Measurements from ENCODE around the gene STEEP1. TPM values are rescaled to one million over a fixed set of nuclear protein-coding genes. Genes with fewer than 3 reads are reported as not detected.

STEEP1 gene
- total and polyA plus RNA-seq, 4 donors: 16.7 to 25.9 (median 18.3) TPM

DNA sequence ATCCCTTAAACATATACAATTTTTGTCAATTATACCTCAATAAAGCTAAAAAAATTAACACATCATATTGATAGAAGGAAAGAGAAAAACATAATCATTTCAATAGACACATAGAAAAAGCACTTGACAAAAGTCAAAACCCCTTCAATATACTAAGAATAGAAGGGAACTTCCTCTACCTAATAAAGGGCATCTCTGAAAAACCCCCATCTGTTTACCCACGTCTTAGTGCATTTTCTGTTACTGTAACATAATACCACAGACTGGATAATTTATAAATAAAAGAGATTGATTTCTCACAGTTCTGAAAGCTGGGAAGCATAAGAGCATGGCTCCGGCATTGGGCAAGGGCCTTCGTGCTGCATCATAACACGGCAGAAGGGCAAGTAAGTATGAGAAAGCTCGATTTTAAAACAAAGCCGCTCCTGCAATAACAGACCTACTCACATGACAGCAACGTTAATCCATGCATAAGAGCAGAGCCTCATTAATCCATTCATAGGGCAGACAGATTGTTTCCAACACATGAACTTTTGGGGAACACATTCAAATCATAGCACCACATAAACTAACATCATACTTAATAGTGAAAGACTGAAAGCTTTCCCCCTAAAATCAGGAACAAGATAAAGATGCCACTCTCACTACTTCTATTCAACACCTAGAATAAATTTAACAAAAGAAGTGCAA is 15.7 kb downstream of the STEEP1 start:
- WGBS, 2 donors: 65 to 88% methylated on average over 7 of the region's 7 CpGs
- ATAC-seq (ENCODE audit: low FRiP score): no peak
- Histone ChIP-seq H3K36me3 (ENCODE audit: control insufficient read depth in 1 of 2, insufficient read depth in 2 of 2, low read length in 1 of 2) (no peaks in the 10 kb centered on the region), H3K9me3 (ENCODE audit: control insufficient read depth, low read length) (no peaks in the 10 kb centered on the region), H3K27ac (ENCODE audit: low read depth in 1 of 2, low read length in 2 of 2) (no peak overlapping the region), H3K4me1 (ENCODE audit: control insufficient read depth in 1 of 2, insufficient read depth in 2 of 2, low read length in 2 of 2) (no peaks in the 10 kb centered on the region), H3K27me3 (ENCODE audit: control insufficient read depth in 1 of 2, insufficient read depth in 2 of 2, low read length in 1 of 2) (no peaks in the 10 kb centered on the region), H3K4me3 (ENCODE audit: low read length in 2 of 2) (no peak overlapping the region)
- DNase-seq: no peak
- intact Hi-C loops (cut with DNase I): no loop called here

DNA sequence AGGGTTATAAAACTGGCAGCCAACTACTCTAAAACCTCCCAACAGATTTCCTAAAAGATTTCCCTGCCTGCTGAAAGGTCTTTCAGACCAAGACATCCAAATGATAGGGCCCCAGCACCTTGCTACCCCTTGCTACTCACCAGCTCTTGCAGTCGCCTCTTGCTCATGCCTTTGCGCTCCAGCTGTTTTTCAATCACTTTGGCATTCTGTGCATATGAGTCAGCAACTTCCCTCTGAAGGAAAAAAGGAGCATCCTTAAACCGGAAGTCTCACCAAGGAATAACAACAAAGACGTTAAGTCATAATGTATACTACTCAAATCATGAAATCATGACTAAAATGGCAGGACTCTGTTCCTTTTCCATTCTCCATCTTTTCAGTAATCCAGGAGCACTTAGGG is 24.0 kb downstream of the STEEP1 start:
- no peak for DNase-seq
- Histone ChIP-seq H3K27ac (ENCODE audit: low read depth in 1 of 2, low read length in 2 of 2) (no peak overlapping the region), H3K4me3 (ENCODE audit: low read length in 2 of 2) (no peak overlapping the region), H3K4me1 (ENCODE audit: control insufficient read depth in 1 of 2, insufficient read depth in 2 of 2, low read length in 2 of 2) (no peaks in the 10 kb centered on the region), H3K9me3 (ENCODE audit: control insufficient read depth, low read length) (no peaks in the 10 kb centered on the region), H3K36me3 (ENCODE audit: control insufficient read depth in 1 of 2, insufficient read depth in 2 of 2, low read length in 1 of 2) (no peaks in the 10 kb centered on the region), H3K27me3 (ENCODE audit: control insufficient read depth in 1 of 2, insufficient read depth in 2 of 2, low read length in 1 of 2) (no peaks in the 10 kb centered on the region)
- intact Hi-C loops (cut with DNase I): no loop called here
- 68 to 71% methylated on average over 4 of the region's 4 CpGs for WGBS, 2 donors
- no peak for ATAC-seq (ENCODE audit: low FRiP score)

DNA sequence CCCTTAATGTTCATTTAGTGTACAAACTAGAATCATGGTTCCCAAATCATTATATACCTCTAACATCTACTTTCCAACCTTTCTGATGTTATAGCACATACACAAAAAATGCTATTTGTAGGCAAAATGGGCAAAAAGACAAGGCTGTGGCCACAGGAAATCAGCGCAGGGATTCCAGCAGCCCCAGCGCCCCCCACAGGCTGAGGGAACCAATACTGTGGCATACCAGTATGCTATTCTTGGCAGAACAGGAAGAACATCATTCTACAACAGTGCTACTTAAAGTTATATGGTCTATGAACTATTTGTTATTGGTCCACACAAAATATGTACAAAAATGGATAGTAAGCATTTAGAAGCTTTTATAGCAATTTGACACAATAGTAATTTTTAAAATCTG is 25.3 kb downstream of the STEEP1 start:
- no peak overlapping the region for H3K27ac ChIP-seq (ENCODE audit: low read depth in 1 of 2, low read length in 2 of 2)
- WGBS, 2 donors: 29 to 38% methylated on average over 2 of the region's 2 CpGs
- no peak for DNase-seq
- ATAC-seq (ENCODE audit: low FRiP score): no peak
- H3K27me3 ChIP-seq (ENCODE audit: control insufficient read depth in 1 of 2, insufficient read depth in 2 of 2, low read length in 1 of 2): no peaks in the 10 kb centered on the region
- H3K4me1 ChIP-seq (ENCODE audit: control insufficient read depth in 1 of 2, insufficient read depth in 2 of 2, low read length in 2 of 2): no peaks in the 10 kb centered on the region
- no peaks in the 10 kb centered on the region for H3K36me3 ChIP-seq (ENCODE audit: control insufficient read depth in 1 of 2, insufficient read depth in 2 of 2, low read length in 1 of 2)
- intact Hi-C loops (cut with DNase I): no loop called here
- H3K9me3 ChIP-seq (ENCODE audit: control insufficient read depth, low read length): no peaks in the 10 kb centered on the region
- no peak overlapping the region for H3K4me3 ChIP-seq (ENCODE audit: low read length in 2 of 2)

DNA sequence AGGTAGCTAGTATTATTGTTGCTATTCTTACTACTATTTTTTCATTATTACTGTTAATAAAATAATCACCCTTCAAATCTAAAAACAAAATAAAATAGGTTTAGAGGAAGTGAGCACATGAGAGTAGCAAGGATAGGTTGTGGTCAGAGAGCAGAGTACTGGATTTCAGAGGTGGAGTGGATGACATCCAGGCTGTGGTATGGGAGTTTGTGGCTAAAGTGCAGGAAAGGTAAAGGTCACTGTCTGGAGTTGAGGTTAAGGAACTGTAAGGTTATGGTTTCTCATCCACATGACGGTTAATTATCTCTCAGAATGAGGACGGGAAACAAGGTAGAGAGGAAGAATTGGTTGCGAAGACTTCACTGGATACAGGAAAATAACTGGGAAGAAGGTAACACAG is 27.7 kb downstream of the STEEP1 start:
- H3K27ac ChIP-seq (ENCODE audit: low read depth in 1 of 2, low read length in 2 of 2): no peak overlapping the region
- DNase-seq (no peak), ATAC-seq (ENCODE audit: low FRiP score) (no peak)
- no peaks in the 10 kb centered on the region for H3K27me3 ChIP-seq (ENCODE audit: control insufficient read depth in 1 of 2, insufficient read depth in 2 of 2, low read length in 1 of 2)
- no peaks in the 10 kb centered on the region for H3K9me3 ChIP-seq (ENCODE audit: control insufficient read depth, low read length)
- H3K36me3 ChIP-seq (ENCODE audit: control insufficient read depth in 1 of 2, insufficient read depth in 2 of 2, low read length in 1 of 2): no peaks in the 10 kb centered on the region
- H3K4me1 ChIP-seq (ENCODE audit: control insufficient read depth in 1 of 2, insufficient read depth in 2 of 2, low read length in 2 of 2): no peaks in the 10 kb centered on the region
- no peak overlapping the region for H3K4me3 ChIP-seq (ENCODE audit: low read length in 2 of 2)
- intact Hi-C loops (cut with DNase I): no loop called here
- WGBS, 2 donors: 73 to 89% methylated on average over 3 of the region's 3 CpGs

DNA sequence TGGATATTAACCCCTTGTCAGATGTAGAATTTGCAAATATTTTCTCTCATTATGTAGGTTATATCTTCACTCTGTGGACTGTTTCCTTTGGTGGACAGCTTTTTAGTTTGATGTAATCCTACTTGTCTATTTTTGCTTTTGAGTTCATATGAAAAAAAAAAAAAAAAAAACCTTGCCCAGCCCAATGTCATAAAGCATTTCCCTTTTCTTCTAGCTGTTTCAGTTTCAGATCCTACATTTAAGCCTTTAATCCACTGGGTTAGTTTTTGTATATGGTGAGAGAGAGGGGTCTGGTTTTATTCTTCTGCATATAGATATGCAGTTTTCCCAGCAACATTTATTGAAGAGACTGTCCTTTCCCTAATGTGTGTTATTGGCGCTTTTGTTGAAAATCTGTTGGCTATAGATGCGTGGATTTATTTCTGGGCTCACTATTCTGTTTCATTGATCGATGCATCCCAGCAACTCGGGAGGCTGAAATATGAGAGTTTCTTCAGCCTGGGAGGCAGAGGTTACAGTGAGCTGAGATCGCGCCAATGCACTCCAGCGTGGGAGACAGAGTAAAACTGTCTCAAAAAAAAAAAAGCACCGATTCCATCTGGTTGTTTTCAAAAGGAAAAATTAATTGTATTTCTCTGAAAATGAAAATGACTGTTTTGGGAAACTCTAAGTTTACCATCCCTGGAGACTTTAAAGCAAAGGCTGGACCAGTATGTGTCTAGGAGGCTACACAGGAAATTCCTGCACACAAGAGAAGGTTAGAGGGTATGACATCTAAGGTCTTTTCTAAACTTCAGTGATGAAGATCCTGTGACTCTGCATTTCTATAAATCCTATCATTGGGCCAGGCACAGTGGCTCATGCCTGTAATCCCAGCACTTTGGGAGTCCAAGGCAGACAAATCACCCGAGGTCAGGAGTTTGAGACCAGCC is 35.6 kb downstream of the STEEP1 start:
- Histone ChIP-seq H3K4me3 (ENCODE audit: low read length in 2 of 2) (no peak overlapping the region), H3K9me3 (ENCODE audit: control insufficient read depth, low read length) (no peaks in the 10 kb centered on the region), H3K27me3 (ENCODE audit: control insufficient read depth in 1 of 2, insufficient read depth in 2 of 2, low read length in 1 of 2) (no peaks in the 10 kb centered on the region), H3K4me1 (ENCODE audit: control insufficient read depth in 1 of 2, insufficient read depth in 2 of 2, low read length in 2 of 2) (no peaks in the 10 kb centered on the region), H3K36me3 (ENCODE audit: control insufficient read depth in 1 of 2, insufficient read depth in 2 of 2, low read length in 1 of 2) (no peaks in the 10 kb centered on the region), H3K27ac (ENCODE audit: low read depth in 1 of 2, low read length in 2 of 2) (no peak overlapping the region)
- intact Hi-C loops (cut with DNase I): no loop called here
- WGBS, 2 donors: 78 to 80% methylated on average over 9 of the region's 9 CpGs
- no peak for ATAC-seq (ENCODE audit: low FRiP score)
- DNase-seq: no peak

DNA sequence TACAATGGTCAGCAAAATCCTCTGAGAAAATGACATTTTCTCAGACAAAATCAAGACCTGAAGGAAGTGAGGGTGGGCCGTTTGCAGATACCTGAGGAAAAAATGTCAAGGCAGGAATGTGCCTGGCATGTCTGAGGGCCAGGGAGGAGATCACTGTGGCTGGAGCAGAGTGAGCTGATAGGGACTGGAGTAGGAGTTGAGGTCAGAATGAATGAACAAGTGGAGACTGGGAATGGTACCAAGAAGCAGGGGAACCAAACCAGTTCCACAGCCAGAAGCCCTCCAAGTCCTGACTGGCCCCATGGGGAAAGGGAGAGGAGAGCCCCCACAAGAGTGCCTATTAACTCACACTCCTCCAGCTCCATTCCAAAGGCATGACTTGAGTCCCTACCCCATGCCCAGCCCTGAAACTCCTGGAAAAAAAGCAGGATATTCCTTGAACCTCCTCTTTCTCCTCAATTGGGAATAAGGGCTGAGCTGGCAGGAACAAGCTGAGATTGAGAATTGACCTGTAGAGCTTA is 41.5 kb downstream of the STEEP1 start:
- DNase-seq (no peak), ATAC-seq (ENCODE audit: low FRiP score) (no peak)
- Histone ChIP-seq H3K4me3 (ENCODE audit: low read length in 2 of 2) (no peak overlapping the region), H3K4me1 (ENCODE audit: control insufficient read depth in 1 of 2, insufficient read depth in 2 of 2, low read length in 2 of 2) (no peaks in the 10 kb centered on the region), H3K9me3 (ENCODE audit: control insufficient read depth, low read length) (no peaks in the 10 kb centered on the region), H3K27me3 (ENCODE audit: control insufficient read depth in 1 of 2, insufficient read depth in 2 of 2, low read length in 1 of 2) (no peaks in the 10 kb centered on the region), H3K27ac (ENCODE audit: low read depth in 1 of 2, low read length in 2 of 2) (no peak overlapping the region), H3K36me3 (ENCODE audit: control insufficient read depth in 1 of 2, insufficient read depth in 2 of 2, low read length in 1 of 2) (no peaks in the 10 kb centered on the region)
- WGBS, 2 donors: 46 to 50% methylated on average over 1 of the region's 1 CpG
- intact Hi-C loops (cut with DNase I): no loop called here

DNA sequence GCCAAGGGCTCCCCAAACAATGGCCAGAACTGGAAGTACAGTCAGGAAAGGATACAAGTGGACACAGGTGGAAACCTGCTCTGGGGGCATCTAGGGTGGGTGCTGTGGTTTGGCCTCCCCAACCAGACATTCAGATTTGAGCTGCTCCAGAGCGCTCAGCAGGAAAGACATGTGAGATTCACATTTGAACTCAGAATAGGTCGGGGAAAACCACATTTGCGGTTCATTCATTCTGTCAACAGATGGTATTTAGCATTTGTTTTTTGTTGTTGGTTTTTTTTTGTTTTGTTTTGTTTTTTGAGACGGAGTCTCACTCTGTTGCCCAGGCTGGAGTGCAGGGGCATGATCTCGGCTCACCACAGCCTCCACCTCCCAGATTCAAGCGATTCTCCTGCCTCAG is 44.0 kb downstream of the STEEP1 start:
- Histone ChIP-seq H3K9me3 (ENCODE audit: control insufficient read depth, low read length) (no peaks in the 10 kb centered on the region), H3K4me1 (ENCODE audit: control insufficient read depth in 1 of 2, insufficient read depth in 2 of 2, low read length in 2 of 2) (no peaks in the 10 kb centered on the region), H3K4me3 (ENCODE audit: low read length in 2 of 2) (no peak overlapping the region), H3K27me3 (ENCODE audit: control insufficient read depth in 1 of 2, insufficient read depth in 2 of 2, low read length in 1 of 2) (no peaks in the 10 kb centered on the region), H3K36me3 (ENCODE audit: control insufficient read depth in 1 of 2, insufficient read depth in 2 of 2, low read length in 1 of 2) (no peaks in the 10 kb centered on the region), H3K27ac (ENCODE audit: low read depth in 1 of 2, low read length in 2 of 2) (no peak overlapping the region)
- no peak for DNase-seq
- intact Hi-C loops (cut with DNase I): no loop called here
- WGBS, 2 donors: 86% methylated on average over 6 of the region's 6 CpGs
- ATAC-seq (ENCODE audit: low FRiP score): no peak

DNA sequence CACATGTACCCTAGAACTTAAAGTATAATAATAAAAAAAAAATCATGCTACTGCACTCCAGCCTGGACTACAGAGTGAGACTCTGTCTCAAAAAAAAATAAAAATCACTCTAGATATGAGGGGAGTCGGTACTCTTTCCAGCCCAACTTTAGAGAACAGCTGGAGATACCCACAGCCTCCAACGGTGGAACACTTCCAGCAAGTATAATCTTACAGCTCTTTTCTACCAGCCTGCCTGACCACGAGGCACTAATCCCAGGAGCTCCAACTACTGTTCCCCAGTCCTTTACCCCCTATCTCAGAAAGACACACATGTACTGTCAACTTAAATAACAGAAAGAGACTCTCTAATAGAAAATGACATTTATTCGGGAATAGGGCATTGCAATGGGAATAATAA is 46.8 kb downstream of the STEEP1 start:
- H3K27ac ChIP-seq (ENCODE audit: low read depth in 1 of 2, low read length in 2 of 2): no peak overlapping the region
- H3K4me3 ChIP-seq (ENCODE audit: low read length in 2 of 2): no peak overlapping the region
- no peaks in the 10 kb centered on the region for H3K9me3 ChIP-seq (ENCODE audit: control insufficient read depth, low read length)
- 63 to 79% methylated on average over 4 of the region's 4 CpGs for WGBS, 2 donors
- ATAC-seq (ENCODE audit: low FRiP score) (no peak), DNase-seq (no peak)
- intact Hi-C loops (cut with DNase I): loop anchor here in 1 of 2 donors (10.0 kb wide), 1 partner anchor 356 kb away; the partner anchor contains the start of genes NDUFA1 and RNF113A
- no peaks in the 10 kb centered on the region for H3K4me1 ChIP-seq (ENCODE audit: control insufficient read depth in 1 of 2, insufficient read depth in 2 of 2, low read length in 2 of 2)
- H3K27me3 ChIP-seq (ENCODE audit: control insufficient read depth in 1 of 2, insufficient read depth in 2 of 2, low read length in 1 of 2): no peaks in the 10 kb centered on the region
- no peaks in the 10 kb centered on the region for H3K36me3 ChIP-seq (ENCODE audit: control insufficient read depth in 1 of 2, insufficient read depth in 2 of 2, low read length in 1 of 2)

Data from aorta (tissue), 5 donors.